Forelimb muscle (tissue), 1 donor: Measurements from ENCODE around the gene USP32. TPM values are rescaled to one million over a fixed set of nuclear protein-coding genes. Genes with fewer than 3 reads are reported as not detected.
A peak's percentile ranks its signal among the peaks of the same experiment; 100 is the strongest.
"Not testable (repeated sequence)": the region's sequence is repeated elsewhere in the genome, so short reads cannot be mapped to it uniquely, and the experiment has no call there.

Experiments used
- DNase-seq: peaks from one replicate; pipeline ENCODE4 v3.0.0-alpha.2; 2013; ENCODE audit warnings: low read depth
- polyA plus RNA-seq: library from polyadenylated mRNA; unstranded; fragments of 120-200 nt; gene quantifications from one replicate; pipeline ENCODE4 v1.2.1, GENCODE V29; 2013; ENCODE audit not compliant: insufficient read length

The USP32 gene
- 22.7 TPM for polyA plus RNA-seq

GRCh38 chr17:60392042-60392844 lies at the start of gene USP32:
Gene USP32, minus strand, starts transcription at chr17:60392133. Its CDS starts 194 bp downstream, at chr17:60391939.
- DNase-seq: peak; percentile 82

GRCh38 chr17:60439501-60439900 lies 47.6 kb upstream of the USP32 start:
- no peak for DNase-seq

DNA sequence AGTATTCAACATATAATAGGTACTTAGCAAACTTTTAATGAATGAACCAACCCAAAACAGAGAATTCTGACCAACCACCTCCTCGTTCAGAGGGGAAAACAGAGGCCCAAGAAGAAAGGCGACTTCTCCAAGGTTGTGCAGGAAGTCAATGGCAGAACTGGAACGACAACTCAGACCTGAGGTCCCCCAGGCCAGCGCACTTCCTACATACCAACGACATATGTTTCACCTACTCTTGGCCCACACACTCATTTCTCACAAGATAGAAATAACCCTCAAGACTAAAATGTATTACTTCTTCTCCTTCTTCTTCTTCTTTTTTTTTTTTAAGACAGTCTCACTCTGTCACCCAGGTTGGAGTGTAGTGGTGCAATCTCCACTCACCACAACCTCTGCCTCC lies 44.7 kb upstream of the USP32 start:
- no peak for DNase-seq

GRCh38 chr17:60435244-60436167 lies 43.6 kb upstream of the USP32 start:
- peak; percentile 83 for DNase-seq

DNA sequence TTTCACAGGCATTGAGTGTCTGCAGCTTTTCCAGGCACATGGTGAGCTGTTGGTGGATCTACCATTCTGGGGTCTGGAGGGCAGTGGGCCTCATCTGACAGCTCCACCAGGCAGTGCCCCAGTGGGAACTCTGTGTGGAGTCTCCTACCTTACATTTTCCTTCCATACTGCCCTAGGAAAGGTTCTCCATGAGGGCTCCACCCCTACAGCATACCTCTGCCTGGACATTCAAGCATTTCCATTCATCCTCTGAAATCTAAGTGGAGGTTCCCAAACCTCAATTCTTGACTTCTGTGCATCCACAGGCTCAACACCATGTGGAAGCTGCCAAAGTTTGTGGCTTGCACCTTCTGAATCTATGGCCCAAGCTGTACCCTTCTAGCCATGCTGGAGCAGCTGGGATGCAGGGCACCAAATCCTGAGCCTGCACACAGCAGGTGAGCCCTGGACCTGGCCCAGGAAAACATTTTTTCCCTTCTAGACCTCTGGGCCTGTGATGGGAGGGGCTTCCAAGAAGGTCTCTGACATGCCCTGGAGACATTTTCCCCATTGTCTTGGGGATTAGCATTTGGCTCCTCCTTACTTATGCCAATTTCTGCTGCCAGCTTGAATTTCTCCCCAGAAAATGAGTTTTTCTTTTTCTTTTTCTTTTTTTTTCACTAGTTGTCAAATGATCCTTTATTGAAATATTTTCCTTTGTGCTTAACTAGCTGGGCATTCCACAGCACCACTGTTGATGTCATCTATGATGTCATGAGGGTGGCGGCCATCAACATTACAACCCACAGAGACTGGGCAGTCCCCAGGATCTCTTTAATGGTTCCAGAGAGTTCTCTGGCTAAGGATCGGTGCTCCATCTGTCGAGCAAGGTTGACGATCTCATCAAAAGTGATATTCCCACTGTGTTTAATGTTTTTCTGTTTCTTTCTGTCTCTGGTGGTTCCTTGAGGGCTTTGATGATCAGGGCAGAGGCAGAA lies 41.4 kb upstream of the USP32 start:
- DNase-seq: not testable (repeated sequence)

DNA sequence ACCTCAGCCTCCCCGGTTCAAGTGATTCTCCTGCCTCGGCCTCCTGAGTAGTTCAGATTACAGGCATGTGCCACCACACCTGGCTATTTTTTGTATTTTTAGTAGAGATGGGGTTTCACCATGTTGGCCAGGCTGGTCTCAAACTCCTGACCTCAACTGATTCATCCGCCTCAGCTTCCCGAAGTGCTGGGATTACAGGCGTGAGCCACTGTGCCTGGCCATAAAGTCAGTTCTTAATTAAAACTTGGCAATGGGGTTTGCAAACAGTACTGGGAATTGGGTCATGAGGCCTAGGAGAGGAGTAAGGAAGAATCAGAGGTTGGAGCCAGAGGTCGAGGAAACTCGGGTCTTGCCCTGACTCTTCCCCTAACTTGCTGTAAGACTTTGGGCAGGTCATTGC lies 38.6 kb upstream of the USP32 start:
- DNase-seq: not testable (repeated sequence)

GRCh38 chr17:60428491-60428890 lies 36.6 kb upstream of the USP32 start:
- not testable (repeated sequence) for DNase-seq

DNA sequence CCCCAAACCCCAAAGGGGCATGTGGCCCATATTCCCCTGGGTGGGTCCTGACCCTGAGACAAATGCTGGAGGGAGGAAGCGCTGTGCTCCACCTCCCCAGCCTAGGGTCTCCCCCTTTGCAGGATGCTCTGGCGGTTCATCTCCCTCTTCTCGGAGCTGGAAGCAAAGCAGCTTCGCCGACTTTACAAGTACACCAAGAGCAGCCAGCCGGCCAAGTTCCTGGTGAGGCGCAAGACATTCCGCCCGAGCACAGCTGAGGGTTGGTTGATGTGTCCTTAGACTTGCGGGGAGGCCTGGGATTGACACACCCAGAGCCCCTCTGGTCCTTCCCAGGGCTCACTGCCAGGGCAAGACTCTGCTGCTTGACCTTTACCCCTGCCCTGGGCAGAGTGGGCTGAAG lies 34.7 kb upstream of the USP32 start:
- DNase-seq: no peak

DNA sequence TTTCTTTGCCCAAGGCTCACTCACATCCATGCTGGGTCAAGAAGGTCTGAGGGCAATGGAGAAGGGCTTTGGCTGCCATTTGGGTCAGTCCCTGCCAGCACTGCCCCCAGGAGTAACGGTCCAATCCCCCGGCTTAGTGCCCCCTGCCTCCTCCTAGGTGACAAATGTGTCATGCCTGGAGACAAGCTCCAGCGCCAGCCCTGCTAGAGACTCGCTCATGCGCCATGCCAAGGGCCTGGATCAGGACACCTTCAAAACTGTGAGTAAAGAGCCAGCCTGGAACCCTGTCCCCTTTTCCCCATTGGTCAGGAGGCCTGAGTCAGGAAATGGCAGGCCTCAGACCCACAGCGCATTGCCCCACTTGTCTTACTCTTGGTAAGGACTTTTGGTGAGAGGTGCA lies 33.7 kb upstream of the USP32 start:
- no peak for DNase-seq

DNA sequence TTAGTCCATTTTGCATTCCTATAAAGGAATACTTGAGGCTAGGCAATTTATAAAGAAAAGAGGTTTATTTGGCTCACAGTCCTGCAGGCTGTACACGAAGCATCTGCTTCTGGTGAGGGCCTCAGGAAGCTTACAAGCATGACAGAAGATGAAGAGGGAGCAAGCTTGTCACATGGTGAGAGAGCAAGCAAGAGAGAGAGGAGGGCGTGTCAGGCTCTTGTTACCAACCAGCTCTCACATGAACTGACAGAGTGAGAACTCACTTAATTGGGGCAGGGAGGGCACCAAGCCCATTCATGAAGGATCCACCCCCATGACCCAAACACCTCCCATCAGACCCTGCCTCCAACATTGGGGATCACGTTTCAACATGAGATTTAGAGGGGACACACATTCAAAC lies 31.9 kb upstream of the USP32 start:
- DNase-seq: no peak

DNA sequence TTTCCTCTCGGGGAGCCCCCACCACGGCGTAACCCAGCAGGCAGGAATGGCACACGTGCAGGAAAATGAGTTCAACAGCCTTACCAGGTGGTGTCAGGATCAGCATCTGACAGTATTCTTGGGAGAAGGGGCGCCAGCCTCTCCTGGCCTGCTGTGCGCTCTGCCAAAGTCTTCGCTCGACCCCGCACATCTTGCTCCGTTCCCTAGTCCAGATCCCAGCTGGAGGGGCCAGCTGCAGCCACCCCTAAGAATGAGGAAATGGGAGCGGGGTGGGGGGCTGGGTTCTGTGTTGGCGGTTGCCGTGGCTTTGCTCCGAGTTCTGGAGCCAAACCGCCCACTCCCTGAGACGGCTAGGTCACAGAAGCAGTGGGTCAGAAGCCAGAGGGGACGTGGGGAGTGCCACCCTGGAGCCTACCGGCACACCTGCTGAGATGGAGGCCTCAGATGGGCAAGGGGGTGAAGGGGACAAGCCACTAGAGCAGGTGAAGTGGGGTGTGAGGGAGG lies 30.3 kb upstream of the USP32 start, which contains the start of gene CHCT1:
CHCT1 (plus strand) TSS at position 328 of the 504 bp plus-strand sequence; CDS start at position 432, 104 bp downstream.
- DNase-seq: no peak

DNA sequence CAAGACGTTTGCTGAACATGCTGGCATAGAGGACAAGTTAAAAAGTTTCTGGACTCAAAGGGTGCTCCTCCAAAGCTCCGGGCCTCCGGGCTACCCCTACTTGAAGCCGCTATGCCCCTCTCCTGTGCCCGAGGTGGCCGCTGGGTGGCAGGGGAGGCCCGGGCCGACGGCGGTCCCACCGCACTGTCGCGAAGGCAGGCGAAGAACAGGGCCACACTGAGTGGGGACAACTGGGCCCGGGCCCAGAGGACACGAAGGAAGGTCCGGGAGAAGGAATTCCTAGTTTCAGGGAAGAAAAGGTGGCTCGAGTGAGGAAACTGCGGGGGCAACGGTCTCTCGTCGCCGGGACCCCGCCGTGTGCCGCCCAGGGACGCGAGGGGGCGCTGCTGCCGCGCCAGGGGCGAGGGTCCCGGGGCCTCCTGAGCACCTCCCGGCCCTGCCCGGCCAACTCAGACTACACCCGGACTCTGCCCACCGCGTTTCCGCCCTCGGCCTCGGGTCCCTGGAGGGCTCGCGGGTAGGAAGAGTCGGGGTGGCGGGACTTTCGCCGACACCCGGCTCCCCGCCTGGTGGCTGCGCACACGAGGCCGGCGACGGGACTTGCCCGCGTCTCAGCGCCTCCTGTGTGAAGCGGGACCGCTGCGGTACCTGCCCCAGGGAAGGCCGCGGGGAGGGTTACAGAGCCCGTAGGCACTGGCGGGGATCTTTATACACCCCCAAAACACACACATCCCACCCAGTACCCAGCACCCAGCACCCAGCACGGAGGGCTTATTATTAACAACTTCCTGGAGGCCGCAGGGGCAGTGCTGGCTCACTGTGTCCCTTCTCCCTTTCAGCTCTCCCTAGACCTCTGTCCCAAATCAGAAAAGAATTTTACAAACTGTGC lies 29.6 kb upstream of the USP32 start:
- DNase-seq: no peak

DNA sequence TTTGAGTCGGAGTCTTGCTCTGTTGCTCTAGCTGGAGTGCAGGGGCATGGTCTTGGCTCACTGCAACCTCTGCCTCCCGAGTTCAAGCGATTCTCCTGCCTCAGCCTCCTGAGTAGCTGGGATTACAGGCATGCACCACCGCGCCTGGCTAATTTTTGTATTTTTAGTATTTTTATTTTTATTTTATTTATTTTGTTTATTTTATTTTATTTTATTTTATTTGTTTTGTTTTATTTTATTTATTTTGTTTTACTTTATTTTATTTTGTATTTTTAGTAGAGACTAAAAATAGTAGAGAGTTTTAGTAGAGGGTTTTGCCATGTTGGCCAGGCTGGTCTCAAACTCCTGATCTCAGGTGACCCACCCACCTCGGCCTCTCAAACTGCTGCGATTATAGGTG lies 27.9 kb upstream of the USP32 start:
- not testable (repeated sequence) for DNase-seq

GRCh38 chr17:60419003-60419402 lies 27.1 kb upstream of the USP32 start:
- DNase-seq: not testable (repeated sequence)

GRCh38 chr17:60416368-60416925 lies 24.5 kb upstream of the USP32 start:
- no peak for DNase-seq

- no peak for DNase-seq
Observed at GRCh38 chr17:60415146-60415545, 23.2 kb upstream of the USP32 start.

GRCh38 chr17:60412701-60413100 lies 20.8 kb upstream of the USP32 start:
- no peak for DNase-seq

DNA sequence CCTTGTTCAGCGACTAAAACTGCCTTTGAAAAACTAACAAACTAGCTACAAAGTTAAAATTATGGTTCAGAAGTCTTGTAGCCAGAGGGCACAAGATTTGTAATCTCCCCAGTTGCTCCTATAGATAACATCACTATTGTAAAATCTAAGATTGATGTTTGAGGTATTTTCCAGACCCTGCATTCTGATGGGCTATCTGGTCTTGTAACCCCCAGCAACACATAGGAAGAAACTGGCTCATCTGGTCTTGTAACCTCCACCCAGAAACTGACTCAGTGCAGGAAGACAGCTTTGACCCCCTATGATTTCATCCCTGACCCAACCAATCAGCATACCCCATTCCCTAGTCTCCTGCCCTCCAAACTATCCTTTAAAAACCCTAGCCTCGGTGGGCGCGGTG lies 18.1 kb upstream of the USP32 start:
- DNase-seq: no peak

DNA sequence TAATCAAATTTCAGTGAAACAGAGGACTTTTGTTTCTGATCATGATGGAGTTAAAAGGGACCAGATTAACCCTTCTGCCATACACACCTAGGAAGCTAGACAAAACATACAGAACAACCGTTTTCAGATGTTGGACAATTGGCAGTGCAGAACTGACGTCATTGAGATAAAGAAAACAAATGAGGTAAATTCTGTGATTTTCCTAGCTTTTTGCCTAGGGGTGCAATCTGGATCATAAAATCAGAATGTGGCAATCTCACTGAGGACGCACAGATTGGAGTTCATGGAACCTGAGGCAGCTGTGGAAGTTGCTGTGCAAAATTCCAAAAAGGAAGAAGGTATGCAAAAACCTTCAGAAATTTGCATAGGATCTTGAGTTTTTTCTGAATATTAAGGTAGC lies 15.0 kb upstream of the USP32 start:
- no peak for DNase-seq

- no peak for DNase-seq
Observed at GRCh38 chr17:60403962-60404361, 12.0 kb upstream of the USP32 start.
